HG03378 (cell line): ENCODE results near the gene PSAP.

Experiments used
- ATAC-seq: cut with Tn5 transposase; IDR thresholded peaks from one replicate; pipeline ENCODE4 v1.9.1; 2021; ENCODE audit warnings: mild to moderate bottlenecking, moderate library complexity; ENCODE audit not compliant: unreplicated experiment

PSAP gene

DNA sequence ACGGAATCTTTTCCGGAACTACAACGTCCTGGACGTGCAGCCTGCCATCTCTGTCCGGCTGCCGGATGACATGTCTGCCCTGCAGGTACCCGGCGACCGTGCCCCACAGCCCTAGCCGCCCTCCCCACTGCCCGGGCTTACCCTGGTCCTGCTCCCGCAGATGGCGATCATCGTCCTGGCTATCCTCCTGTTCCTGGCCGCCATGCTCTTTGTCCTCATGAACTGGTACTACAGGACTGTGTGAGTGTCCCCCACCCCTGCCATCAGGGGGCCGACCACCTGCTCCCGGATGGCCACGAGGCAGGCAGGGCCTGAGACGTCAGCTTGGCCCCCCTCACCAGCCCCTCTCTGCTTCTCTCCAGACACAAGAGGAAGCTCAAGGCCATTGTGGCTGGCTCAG is 39.7 kb downstream of the PSAP start:
- no peak for ATAC-seq

DNA sequence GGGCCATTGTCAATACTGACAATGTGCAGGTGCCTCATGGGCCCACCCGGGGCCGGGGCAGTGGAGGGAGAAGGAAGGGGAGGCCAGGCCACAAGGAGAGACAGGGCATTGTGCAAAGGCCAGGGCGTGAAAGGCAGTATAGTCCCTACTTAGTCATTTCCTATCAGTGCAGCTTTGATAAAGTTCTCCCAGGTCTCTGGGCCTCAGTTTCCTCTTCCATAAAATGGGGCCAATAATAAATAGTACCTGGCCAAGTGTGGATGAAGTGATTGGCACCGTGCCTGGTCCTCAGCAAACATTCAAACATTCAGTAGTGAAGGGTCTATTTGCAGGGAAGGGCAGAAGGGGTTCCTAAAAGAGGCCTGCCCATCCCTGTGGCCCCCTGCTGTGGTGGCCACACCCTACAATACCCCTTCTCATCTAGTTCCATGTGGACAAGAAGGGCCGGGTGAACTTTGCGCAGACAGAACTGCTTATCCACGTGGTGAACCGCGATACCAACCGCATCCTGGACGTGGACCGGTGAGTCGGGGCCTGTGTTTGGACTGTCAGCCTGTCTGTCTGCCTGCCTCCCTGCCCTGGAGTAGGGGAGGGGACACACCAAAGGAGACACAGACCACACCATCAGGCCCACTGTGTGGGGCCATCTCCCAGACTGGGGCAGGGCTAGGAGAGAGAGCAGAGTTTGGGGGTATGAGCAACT is 40.9 kb downstream of the PSAP start:
- no peak for ATAC-seq

DNA sequence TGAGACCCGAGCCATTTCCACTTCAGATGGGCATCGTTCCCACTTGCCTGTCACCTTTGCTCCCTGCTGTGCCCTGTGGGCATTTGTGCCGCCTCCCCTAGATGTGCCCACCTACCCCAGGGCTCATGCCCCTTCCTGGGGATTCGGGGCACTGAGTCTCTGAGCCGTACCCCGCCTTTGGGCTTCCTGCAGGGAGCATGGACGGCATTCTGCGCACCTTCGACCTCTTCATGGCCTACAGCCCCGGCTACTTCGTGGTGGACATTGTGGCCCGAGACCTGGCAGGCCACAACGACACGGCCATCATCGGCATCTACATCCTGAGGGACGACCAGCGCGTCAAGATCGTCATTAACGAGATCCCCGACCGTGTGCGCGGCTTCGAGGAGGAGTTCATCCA is 41.4 kb downstream of the PSAP start:
- ATAC-seq: no peak

DNA sequence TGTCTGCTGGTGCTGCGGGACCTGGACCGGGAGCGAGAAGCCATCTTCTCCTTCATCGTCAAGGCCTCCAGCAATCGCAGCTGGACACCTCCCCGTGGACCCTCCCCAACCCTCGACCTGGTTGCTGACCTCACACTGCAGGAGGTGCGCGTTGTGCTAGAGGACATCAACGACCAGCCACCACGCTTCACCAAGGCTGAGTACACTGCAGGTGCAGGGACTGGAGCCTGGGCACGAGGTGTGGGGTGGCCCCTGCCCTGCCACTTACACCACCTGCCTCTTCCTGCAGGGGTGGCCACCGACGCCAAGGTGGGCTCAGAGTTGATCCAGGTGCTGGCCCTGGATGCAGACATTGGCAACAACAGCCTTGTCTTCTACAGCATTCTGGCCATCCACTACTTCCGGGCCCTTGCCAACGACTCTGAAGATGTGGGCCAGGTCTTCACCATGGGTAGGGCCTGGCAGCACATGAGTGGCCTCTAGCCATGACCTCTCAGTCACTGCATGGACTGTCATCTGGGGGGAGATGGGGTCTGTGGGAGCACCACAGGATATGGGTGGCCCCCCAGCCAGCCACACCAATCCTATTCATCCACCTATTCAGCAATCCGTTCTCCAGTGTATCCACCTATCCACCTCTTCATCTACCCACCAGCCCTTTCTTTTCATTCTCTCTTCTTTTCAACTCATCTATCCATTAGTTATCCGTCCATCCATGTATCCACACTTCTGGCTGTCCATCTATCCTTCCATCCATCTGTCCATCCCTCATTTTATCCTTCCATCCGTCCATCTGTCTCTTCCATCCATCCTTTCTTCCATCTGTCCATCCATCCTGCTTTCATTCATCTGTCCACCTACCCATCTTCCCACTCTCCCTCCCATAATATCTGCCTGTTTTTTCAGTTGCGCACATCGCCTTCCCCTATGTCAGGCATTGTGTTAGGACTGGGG is 43.2 kb downstream of the PSAP start:
- ATAC-seq: no peak

DNA sequence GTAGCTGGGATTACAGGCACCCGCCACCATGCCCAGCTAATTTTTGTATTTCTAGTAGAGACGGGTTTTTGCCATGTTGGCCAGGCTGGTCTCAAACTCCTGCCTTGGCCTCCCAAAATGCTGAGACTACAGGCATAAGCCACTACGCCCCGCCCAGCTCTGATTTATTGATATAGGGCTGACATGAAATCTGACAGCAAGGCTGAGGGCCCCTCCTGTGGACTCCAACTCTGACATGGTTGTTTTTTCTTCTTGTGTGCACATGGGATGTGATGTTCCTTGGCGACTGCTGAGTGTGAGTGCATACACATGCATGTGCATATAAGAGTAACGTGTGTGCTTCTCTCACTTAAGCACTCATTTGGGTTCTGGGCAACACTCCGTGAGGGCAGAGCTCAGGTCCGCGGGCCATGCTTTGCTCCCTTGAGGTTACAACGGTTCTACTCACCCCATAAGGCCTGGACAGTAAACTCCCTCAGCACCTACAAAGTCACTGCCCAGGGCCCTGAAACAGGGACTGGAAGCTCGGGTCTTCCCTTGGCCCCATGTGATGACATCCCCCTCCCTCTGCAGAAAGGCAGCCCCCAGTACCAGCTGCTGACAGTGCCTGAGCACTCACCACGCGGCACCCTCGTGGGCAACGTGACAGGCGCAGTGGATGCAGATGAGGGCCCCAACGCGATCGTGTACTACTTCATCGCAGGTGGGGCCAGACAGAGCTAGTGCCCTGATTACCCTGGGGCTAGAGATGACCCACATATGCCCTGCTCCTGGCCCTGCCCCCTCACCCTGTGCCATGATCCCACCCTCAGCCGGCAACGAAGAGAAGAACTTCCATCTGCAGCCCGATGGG is 44.1 kb downstream of the PSAP start:
- no peak for ATAC-seq

DNA sequence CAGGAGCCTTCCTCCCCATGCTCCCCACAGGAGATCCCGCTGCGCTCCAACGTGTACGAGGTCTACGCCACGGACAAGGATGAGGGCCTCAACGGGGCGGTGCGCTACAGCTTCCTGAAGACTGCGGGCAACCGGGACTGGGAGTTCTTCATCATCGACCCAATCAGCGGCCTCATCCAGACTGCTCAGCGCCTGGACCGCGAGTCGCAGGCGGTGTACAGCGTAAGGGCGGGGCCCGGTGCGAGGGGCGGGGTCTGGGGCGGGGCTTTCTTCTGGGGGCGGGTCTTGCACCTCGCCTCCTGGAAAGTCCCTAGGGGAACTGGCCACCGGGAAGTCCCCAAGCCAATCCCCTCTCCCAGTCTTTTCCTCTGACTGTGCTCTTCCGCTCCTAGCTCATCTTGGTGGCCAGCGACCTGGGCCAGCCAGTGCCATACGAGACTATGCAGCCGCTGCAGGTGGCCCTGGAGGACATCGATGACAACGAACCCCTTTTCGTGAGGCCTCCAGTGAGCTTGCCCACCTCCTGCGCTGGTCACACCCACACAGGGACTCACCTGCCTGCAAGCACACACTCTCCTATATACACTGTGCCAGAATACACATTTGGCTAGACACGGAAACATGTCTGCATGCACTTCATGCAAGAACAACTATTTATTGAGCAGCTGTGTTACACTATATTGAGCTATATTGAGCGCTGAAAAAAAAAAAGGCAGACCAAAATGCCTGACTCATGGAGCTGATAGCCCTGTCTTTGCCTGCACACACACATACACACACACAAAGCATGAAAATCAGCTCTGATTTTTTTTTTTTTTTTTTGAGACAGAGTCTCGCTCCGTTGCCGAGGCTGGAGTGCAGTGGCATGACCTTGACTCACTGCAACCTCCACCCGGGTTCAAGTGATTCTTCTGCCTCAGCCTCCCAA is 45.0 kb downstream of the PSAP start:
- no peak for ATAC-seq

DNA sequence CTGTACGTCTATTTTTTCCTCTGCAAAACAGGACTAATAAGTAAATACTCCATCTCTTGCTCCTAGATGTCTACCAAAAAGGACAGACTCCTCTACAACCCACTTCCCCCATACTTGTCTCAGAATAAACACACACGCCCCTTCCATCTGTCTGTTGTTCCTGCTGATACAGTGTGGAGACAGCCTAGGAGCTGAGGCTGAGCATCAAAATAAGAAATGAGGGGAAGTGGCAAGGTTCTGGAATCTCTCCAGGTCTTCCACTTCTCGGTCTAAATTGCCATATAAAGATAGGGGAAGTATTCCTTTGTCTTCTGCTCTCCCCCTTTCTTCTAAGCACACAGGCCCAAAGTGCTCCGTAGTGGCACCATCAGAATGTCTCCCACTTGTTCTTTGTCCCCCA is 47.0 kb downstream of the PSAP start:
- no peak for ATAC-seq

DNA sequence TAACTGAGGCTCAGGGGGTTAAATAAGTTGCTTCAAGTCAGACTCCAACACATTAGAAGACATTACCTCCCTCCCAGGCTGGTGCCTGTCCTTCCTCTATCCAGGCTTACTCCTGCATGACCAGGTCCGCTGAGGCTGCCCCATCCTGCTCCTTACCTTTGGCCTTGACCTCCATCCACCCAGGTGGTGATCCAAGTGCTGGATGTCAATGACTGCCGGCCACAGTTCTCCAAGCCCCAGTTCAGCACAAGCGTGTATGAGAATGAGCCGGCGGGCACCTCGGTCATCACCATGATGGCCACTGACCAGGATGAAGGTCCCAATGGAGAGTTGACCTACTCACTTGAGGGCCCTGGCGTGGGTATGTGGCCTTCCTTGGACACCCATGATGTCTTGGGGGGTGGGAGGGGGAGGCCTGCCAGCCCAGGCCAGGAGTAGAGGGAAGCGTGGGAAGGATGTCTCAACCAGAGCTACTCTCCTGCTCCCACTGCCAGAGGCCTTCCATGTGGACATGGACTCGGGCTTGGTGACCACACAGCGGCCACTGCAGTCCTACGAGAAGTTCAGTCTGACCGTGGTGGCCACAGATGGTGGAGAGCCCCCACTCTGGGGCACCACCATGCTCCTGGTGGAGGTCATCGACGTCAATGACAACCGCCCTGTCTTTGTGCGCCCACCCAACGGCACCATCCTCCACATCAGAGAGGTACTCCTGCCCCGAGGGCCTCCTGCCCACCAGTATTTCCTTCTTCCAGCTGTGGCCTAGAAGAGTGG is 48.1 kb downstream of the PSAP start:
- no peak for ATAC-seq

DNA sequence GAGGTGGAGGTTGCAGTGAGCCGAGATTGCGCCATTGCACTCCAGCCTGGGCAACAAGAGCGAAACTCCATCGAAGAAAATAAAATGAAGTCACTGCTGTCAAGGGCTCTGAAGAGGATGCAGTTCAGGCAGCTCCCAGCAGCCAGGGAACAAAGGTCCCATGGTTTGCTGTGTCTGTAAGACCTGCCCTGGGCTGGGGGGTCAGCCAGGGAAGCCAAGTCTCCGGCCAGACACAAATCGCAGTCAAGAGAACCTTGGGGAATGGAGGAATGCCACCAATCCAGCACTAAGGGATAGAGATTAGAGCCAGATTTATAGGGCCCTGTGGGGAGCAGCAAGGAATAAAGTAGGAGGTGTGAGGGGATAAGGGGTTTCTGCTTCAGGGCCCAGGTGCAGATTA is 48.8 kb downstream of the PSAP start:
- ATAC-seq: no peak

DNA sequence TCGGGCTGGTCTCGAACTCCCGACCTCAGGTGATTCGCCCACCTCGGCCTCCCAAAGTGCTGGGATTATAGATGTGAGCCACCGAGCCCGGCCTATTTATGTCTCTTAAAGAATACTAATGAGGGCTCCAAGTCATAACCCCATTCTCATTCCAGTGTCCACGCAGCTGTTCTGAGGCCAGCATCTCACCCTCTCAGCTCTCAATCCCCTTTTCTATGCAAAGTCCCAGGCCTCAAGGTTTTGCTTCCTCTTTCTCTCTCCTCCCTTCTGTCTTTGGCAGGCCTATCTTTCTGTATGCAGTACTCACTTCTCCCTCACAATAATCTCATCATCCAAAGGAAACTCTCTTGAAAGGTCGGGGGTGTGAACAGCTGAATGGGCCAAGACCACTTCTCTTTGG is 49.7 kb downstream of the PSAP start:
- ATAC-seq: peak; percentile 85

DNA sequence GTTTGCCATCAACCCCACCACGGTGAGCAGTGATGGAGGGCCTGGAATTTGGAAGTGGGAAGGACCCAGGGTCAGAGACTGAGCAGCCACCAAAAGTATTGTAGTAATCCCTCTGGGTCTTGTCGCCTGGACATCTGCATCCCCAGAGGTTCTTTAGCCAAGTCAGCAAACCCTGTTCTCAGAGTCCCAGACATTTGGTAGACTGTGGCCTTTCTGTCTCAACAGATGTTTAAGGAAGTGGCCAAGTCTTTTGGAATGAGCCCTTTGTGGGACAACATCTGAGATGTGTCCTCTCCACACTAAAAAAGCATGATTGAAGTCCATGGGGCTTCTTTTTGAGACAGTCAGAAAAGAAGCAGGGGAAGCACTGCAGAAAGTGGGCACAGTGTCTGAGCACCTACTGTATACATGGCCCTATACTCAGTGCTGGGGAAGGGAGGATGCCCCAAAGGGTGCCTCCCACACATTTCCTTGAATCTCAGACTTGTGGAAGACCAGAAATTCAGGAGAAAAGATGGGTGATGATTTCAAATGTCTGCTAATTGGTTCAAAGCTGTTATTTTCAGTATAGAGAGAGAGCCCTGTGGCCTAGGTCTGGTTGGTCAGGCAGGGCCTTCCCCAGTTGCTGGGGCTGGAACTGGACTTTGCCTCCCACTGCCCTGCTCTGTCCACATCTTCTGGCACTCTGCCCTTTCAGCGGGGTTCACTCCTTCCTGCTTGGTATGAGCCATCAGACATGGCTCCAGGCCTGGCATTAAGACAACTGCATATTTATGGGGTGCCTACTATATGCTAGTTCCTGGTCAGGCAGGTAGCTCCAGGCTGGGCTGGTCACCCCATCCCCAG is 51.2 kb downstream of the PSAP start:
- no peak for ATAC-seq

DNA sequence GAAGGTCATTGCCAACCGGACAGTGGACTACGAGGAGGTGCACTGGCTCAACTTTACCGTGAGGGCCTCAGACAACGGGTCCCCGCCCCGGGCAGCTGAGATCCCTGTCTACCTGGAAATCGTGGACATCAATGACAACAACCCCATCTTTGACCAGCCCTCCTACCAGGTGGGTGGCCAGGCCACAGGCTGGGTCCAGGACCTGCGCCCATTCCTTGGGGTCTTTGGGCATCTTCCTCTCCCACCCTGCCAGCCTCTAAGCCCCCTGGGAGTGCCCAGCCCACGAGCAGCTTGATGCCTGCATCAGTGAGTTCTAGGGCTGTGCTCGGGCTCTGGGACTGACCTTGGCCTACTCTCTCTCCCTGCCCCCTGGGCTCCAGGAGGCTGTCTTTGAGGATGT is 51.9 kb downstream of the PSAP start:
- ATAC-seq: no peak

DNA sequence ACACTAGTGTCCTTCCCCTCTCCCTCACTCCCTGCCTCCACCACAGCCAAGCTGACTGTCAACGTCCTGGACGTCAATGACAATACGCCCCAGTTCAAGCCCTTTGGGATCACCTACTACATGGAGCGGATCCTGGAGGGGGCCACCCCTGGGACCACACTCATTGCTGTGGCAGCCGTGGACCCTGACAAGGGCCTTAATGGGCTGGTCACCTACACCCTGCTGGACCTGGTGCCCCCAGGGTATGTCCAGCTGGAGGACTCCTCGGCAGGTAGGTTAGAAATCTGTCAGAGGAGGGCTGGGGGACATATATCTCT is 52.8 kb downstream of the PSAP start:
- ATAC-seq: no peak

DNA sequence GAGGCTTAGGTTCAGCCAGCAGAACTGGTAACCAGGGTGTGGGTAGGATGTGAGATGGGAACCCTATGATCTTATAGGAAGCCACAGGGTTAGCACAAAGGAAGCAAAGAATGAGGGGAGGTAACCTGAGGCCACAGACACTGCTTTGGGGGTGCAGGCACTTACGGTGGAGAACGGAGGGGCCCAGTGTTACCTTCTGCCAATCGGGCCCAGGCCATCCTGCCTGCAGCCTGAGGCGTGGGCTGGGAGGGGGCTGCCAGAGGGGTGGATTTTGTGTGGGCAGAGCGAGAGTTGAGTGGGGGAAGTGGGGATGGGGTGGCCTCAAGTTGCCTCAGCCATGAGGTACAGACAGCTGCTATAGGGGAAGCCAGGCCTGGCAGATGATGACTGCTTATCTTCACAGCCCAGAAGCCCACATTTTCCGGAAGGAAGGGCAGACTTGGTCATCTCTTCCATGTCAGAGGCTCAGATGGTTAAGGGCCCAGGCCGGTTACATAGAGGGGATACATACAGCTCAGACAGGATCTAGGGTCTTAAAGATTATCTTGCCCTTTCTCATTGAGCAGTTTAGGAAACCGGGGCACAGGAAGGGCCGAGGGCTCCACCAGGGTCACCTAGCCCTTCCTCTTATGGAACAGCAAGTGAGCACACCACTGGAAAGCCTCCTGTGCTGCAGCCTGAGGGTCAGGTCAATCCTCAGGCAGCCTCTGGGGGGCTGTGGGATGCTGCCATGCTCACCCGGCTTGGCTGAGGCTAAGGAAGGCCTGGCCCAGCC is 53.3 kb downstream of the PSAP start:
- no peak for ATAC-seq

DNA sequence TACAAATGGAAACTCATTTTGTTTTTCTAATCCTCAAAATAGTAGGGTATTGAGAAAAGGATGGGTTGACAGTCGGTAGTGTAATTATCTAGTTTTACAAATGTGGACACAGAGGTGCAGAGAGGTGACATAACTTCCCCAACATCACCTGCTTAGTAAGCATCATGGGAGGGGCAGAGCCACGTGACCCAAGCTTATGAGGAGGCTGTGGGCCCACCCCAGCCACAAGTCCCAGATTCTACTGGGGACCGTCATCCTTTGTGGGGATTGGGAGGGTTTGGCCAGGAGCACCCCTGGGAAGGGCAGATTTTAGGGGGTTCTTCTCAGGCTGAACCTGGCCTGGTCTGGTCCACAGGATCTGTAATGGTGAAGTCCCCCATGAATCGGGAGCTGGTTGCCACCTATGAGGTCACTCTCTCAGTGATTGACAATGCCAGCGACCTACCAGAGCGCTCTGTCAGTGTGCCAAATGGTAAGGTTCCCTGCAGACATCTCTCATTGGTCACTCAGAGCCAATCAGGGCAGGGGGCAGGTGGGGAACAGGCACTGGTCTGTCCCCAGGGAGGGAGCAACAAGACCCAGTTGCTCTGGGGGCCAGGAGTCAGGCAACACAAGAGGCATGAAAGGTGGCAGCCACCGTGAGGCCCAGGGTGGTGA is 54.2 kb downstream of the PSAP start:
- ATAC-seq: no peak

DNA sequence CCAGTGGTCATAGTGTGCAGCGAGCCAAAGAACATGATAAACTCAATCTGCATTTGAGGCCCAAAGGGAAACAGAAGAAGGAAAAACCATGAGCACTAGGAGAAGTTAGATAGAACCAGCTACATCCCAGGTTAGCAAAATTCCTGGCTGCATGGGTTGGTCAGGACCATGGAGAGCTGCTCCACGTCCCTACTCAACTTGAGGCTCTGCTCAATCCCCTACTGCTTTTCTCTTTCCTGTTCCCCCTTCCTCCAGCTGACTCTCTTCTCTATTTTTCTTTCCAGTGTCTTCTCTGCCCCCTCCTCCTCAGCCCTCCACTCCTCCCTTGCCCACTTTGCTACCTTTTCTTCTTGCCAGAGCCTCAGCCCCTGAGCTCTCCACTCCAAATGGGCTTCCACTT is 55.8 kb downstream of the PSAP start:
- no peak for ATAC-seq

DNA sequence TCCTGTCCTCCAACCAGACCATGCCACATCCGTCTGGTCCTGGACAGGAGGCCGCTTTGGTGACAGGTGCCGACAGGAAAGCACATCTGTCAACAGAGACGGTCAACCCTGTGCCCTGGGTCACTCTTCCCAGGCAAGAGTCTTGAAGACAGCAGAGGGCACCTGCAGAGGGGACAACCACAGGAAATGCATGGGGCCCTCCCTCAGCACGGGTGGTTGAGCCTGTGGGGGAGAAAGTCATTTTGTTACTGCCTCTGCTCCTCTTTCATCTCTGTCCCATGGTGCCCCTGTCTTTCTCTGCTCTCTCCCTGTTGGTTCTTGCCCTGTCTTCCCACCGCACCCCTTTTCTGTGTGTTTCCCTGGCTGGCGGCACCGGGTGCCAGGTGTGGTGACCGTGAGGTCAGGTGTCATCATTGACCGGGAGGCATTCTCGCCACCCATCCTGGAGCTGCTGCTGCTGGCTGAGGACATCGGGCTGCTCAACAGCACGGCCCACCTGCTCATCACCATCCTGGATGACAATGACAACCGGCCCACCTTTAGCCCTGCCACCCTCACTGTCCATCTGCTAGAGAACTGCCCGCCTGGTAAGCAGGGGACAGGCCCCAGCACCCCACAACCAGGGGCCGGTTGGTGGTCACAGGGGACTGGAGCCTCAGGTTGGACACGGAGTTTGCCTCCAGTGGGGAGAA is 60.2 kb downstream of the PSAP start:
- no peak for ATAC-seq
